GM19324 (cell line): ENCODE measurements around the gene BRD1.
"Not testable (repeated sequence)": the region's sequence is repeated elsewhere in the genome, so short reads cannot be mapped to it uniquely, and the experiment has no call there.

Source experiments
- ATAC-seq: cut with Tn5 transposase; IDR thresholded peaks from one replicate; pipeline ENCODE4 v1.9.1; 2021; ENCODE audit warnings: mild to moderate bottlenecking, moderate library complexity; ENCODE audit not compliant: unreplicated experiment, low FRiP score

The BRD1 gene

DNA sequence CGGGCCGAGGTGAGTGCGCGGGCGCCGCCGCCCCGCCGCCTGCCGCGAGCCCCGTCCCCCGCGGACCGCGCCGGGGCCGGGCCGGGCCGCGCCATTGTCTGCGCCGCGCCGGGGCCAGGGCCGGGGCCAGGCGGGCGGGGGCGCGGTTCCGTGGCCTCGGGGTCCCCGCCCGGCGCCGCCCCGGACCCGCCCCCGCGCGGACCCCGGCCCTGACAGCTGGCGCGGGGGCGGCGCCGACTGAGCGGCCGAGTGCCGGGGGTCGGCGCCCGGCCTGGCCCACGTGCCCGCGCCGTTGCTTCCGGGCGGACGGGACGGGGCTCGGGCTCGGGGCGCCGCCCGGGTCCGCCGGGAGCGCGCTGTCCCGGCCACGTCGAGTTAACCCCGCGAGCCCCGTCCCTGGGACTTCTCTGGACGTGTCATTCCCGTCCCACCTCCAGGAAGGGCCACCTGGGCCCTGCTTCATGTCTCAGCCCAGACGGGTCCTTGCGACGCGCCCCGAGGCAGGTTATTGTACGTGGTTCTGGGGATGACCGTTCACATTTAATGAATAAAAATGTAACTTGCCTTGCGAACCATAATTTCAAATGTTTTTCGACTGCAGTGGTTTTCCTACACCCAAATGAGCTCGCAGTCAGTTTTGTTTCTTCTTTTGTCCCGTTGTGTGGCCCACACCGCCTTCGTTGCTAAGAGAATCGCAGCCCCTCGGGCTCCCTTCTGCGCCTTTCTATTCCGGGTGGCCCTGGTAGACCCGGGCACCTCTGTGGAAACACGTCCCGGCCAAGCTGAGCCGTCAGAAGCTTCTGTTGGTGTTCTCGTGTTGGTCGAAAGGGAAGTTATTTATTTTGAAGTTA is 26.5 kb upstream of the BRD1 start:
- peak; percentile 44 for ATAC-seq

GRCh38 chr22:49852898-49853894 is 25.5 kb upstream of the BRD1 start, which contains the start of gene ZBED4:
TSS of gene ZBED4 (plus strand) at chr22:49853844. CDS start at chr22:49883663, 29,819 bp downstream.
- ATAC-seq = peak; percentile 86

GRCh38 chr22:49852568-49852897 is 24.9 kb upstream of the BRD1 start:
- not testable (repeated sequence) for ATAC-seq

DNA sequence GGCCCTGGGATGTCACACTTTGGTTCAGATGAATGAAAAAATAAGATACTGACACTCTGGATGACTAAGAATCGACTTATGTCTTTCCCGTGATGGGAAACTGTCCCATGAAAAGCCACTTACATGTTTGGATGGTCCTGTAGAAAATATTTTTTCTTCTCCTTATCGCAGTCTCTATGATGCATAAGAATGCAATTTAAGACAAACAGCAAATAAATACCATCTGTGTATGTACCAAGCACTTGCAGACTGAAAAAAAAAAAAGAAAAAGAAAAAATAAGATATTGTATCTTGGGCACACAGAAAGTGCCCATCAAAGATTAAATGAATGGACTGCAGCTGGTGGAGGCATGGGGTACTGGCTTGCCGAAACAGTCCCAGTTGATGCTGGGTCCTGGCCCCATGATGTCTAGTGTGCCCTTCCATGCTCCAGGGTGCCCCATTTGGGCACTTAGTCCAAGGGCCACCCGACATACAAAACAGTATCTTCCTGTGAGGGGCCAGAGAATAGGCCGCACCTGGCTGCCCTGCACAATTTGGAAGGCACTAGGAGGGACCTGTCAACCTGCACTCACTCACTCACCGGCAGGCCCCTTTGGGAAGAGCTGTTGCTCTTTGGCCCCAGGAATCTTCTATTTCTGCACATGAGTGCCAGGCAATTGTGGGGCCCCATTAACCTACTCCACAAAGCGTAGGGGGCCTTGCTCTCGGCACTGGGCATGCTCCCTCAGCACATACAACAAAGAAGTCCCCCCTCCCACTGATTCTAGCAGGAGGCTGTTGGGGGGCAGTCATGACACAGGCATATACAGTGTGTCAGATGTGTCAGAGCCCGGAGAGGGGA is 23.5 kb upstream of the BRD1 start:
- no peak for ATAC-seq

DNA sequence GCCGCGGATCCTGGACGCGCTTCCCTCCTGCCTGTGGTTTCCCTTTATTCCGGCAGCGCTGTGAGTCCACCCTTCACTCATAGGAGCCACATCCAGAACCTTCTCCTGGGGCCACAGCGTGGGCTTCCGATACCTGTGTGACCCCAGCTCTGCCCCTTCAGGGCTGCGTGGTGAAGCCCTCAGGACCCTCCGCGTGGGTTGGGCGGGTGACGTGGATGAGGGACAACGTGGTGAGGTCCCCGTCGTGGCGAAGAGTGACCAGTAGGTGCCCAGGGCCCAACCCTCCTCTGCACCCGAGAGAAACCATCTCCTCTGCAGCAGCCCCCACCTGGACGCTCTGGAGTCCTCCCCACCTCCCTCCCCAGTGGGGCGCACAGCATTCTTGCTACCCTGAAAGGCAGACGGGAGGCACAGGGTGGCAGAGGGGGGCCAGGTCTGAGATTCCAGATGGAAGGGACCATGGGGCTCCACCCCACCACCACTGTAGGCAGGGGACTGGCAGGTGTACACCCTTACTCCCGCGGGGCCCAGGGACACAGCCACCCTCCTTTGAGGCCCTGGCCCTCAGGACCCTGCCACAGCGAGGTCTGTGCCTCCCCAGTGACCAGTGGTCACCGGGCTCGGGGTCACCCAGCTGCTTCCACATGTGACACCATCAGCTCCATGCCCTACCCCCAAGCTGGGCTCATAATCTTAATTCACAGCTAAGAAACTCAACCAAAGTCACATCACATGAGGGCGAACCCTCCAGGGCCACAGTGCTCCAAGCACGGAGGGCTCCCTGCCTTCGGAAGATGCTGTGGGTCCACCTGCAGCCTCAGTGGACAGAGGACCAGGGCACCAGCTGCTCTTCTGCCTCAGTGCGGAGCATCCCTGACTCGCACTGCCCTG is 22.6 kb upstream of the BRD1 start:
- no peak for ATAC-seq

- no peak for ATAC-seq
Measured at GRCh38 chr22:49849161-49850020, 21.7 kb upstream of the BRD1 start.

DNA sequence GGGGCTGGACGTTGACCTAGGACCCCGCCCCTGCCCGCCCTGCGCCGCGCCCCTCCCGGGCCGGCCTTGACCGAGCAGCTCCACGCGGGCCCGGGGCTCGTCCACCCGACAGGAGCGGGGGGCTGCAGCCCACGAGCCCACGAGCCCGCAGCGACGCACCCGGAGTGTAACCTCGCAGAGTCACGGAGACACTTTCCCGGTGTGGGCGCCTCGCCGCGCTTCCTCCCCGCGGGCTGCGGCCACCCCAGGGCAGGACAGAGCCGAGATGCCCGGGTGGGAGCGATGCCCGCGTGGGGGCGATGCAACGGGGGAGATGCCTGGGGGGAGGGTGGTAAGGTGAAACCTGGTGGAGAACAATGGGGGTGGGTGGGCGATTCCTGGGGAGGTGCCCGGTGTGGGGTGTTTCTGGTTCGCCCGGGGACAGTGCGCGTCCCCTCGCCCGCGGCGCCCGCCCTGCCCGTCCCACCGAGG is 21.1 kb upstream of the BRD1 start:
- ATAC-seq = no peak

DNA sequence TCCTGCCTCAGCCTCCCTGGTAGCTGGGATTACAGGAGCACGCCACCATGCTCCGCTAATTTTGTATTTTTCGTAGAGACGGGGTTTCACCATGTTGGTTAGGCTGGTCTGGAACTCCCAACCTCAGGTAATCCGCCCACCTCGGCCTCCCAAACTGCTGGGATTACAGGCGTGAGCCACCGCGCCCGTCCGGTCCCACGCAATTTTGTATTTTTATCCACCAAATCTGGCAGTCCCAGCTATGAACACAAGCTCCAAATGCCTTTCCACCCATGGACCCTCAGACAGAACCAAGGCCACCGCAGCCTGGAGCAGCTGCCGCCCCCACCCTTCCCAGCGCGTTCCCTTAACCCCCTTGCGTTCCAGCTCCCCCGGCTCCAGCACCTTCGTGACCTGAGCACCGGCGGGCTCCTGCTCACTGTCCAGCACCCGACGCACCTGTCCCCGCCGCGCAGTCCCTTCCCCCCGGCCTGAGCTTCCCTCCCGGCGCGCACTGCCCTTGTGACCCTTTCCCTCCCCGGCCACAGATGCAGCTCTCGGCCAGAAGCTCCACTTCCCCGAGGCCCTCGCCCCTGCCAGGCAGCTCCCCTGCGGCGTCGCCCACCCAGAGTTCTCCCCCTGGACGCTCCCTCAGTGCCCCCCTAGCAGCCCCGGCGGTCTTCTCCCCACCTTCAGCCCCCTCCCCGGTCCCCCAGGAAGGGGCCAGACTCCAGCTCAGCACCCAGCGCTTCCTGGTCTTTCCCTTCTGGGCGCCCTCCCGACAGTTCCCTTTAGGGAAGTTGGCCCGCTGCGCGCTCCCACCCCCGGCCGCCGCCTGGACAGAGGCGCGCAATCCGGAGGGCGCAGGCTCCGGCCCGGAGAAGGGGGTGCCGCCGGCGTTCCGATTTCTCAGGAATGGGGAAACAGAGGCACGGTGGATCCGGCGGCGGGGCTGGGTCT is 20.3 kb upstream of the BRD1 start:
- ATAC-seq = no peak

- ATAC-seq = no peak
Measured at GRCh38 chr22:49845666-49846459, 18.2 kb upstream of the BRD1 start.

DNA sequence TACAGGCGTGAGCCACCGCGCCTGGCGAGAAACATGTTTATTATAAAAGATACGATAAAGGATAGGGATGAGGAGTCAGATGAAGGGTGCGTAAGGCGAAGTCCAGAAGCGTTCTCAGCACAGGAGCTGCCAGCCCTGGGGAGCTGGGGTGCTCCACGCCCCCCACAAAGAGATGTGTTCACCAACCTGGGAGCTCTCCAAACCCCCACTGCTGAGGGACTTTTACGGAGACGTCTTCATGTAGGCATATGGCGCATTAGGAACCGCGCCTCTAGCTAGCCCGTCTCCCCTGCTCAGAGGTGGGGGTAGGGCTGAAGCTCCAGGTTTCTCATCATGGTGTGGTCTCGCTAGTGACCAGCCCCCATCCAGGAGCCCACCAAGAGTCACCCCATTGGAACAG is 17.6 kb upstream of the BRD1 start:
- no peak for ATAC-seq

GRCh38 chr22:49838771-49839717 is 11.4 kb upstream of the BRD1 start:
- no peak for ATAC-seq

DNA sequence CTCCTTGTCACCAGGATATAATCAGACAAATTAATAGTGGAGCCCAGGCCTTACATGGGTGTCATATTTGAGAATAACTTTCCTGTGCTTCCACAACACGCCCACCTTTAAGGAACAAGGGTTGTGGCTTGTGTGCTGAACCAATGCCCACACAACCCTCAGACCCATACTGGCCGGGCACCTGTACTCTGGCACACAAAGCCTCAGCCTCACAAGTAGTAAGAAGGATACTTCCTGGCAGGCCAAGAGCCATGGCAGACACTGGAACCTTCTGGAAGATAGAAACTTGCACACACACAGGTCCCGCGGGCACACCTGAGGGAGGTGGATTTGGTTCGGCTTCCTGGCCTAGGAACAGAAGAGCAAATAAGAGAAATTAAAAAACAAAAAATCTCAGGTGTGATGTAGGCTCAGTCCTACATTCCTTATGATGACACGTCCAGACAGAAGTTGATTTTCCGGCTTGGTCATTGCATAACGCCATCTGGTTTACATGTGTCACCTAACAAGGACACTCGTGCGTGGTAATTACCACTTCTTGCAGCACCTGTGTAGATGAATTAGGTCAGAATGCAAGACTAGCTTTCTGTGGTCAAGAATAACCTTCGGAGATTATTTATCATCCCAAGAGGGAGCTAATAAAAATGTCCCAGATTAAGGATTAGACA is 5.8 kb upstream of the BRD1 start:
- no peak for ATAC-seq

GRCh38 chr22:49829044-49829853 is 1.6 kb upstream of the BRD1 start:
- no peak for ATAC-seq

DNA sequence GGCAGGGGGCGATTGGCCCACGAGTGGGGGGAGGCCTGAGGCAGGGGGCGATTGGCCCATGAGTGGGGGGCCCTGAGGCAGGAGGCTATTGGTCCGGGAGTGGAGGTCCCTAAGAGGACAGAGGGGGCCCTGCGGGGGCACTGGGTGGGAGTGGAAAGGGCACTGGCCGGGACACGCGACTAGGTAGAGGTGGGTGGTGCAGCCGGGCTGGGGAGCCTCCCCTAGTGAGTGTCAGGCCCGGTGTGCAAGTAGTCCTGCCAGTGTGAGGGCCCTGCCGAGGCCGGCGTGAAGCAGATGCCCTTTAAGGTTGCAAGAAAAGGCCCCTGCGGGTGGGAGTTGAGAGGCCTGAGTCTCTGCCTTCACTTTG is 909 bp upstream of the BRD1 start:
- ATAC-seq = no peak
